Fibroblast of villous mesenchyme (primary cell): ENCODE measurements around the gene CANX. TPM values are rescaled to one million over a fixed set of nuclear protein-coding genes. Genes with fewer than 3 reads are reported as not detected.

ENCODE experiments used
- DNase-seq: peaks from one replicate; pipeline ENCODE4 v3.0.0-alpha.2; 2010; ENCODE audit warnings: low read depth
- H3K4me3 ChIP-seq: 2 replicates; pipeline ENCODE4 v1.5.1; 2011; ENCODE audit warnings: low read depth, mild to moderate bottlenecking, low read length
- CTCF ChIP-seq: IDR thresholded peaks from 2 replicates; pipeline ENCODE4 v1.5.1; 2012; ENCODE audit warnings: low read depth, mild to moderate bottlenecking, low read length; ENCODE audit not compliant: insufficient read depth
- total RNA-seq: library from RNA; depleted of rRNA; stranded (reverse); fragments of >200 nt; gene quantifications from 2 replicates; pipeline ENCODE4 v1.2.3, GENCODE V29; 2012

CANX gene
- total RNA-seq, 1 donor, result 886 TPM

GRCh38 chr5:179772351-179772750 is 73.6 kb downstream of the CANX start:
- H3K4me3 ChIP-seq, result no peak overlapping the region
- no peak for DNase-seq
- TF ChIP-seq CTCF, result no peak

GRCh38 chr5:179773686-179774040 is 74.9 kb downstream of the CANX start:
- H3K4me3 ChIP-seq, result no peak overlapping the region
- no peak for DNase-seq
- TF ChIP-seq CTCF, result no peak

- H3K4me3 ChIP-seq, result no peak overlapping the region
- no peak for TF ChIP-seq CTCF
- no peak for DNase-seq
These were observed 75.7 kb downstream of the CANX start for GRCh38 chr5:179774442-179774841.

GRCh38 chr5:179776411-179776938 is 77.7 kb downstream of the CANX start:
- H3K4me3 ChIP-seq, result no peak overlapping the region
- DNase-seq, result no peak
- no peak for TF ChIP-seq CTCF

- TF ChIP-seq CTCF, result no peak
- no peak for DNase-seq
These were observed 78.7 kb downstream of the CANX start for GRCh38 chr5:179777456-179777855.

GRCh38 chr5:179777909-179778308 is 79.1 kb downstream of the CANX start:
- no peak for DNase-seq
- TF ChIP-seq CTCF, result no peak
- H3K4me3 ChIP-seq, result no peak overlapping the region

More at GRCh38 chr5:179777456-179777855, 78.7 kb downstream of the CANX start:
- no peak overlapping the region for H3K4me3 ChIP-seq

GRCh38 chr5:179778591-179778990 is 79.8 kb downstream of the CANX start:
- no peak for DNase-seq
- H3K4me3 ChIP-seq, result no peak overlapping the region
- TF ChIP-seq CTCF, result no peak
